H1 (cell line): ENCODE results near the gene UGGT1. TPM values are rescaled to one million over a fixed set of nuclear protein-coding genes. Genes with fewer than 3 reads are reported as not detected.

Experiments
- CHD1 ChIP-seq: IDR thresholded peaks from 2 replicates; pipeline ENCODE4 v1.6.1; 2012; ENCODE audit warnings: low read depth, low read length, improper control_type of control experiment
- FOSL1 ChIP-seq: IDR thresholded peaks from 2 replicates; pipeline ENCODE4 v1.6.1; 2011; ENCODE audit warnings: mild to moderate bottlenecking, low read depth, low read length, moderate library complexity; ENCODE audit not compliant: insufficient read depth
- NANOG ChIP-seq: IDR thresholded peaks from 2 replicates; pipeline ENCODE4 v1.6.1; 2011; ENCODE audit warnings: low read length, low read depth, mild to moderate bottlenecking, inconsistent platforms; ENCODE audit not compliant: insufficient read depth, poor library complexity, severe bottlenecking
- RAD21 ChIP-seq, 2 experiments: IDR thresholded peaks in 1 of 2; conservative IDR thresholded peaks in 1 of 2; 2 replicates each; pipeline ENCODE4 v1.6.1; 2011; ENCODE audit warnings: low read depth in 2 of 2, low read length in 2 of 2, improper control_type of control experiment in 1 of 2, inconsistent platforms in 1 of 2, mild to moderate bottlenecking in 1 of 2, moderate library complexity in 1 of 2
- RFX5 ChIP-seq: IDR thresholded peaks from 2 replicates; pipeline ENCODE4 v1.6.1; 2011; ENCODE audit warnings: low read depth, low read length, improper control_type of control experiment, borderline replicate concordance
- RXRA ChIP-seq: IDR thresholded peaks from 2 replicates; pipeline ENCODE4 v1.6.1; 2011; ENCODE audit warnings: low read depth, mild to moderate bottlenecking, low read length, moderate library complexity; ENCODE audit not compliant: insufficient read depth
- TBP ChIP-seq: IDR thresholded peaks from 2 replicates; pipeline ENCODE4 v1.6.1; 2011; ENCODE audit warnings: low read depth, low read length, improper control_type of control experiment
- ZNF274 ChIP-seq: IDR thresholded peaks from 2 replicates; pipeline ENCODE4 v1.7.0; 2012; ENCODE audit warnings: low read length, borderline replicate concordance; ENCODE audit errors: extremely low read depth
- polyA plus RNA-seq, 7 experiments: library from polyadenylated mRNA; depleted of rRNA in 3 of 7; stranded (reverse) in 5 of 7; unstranded in 2 of 7; fragments of >200 nt in 5 of 7; fragments of 200-250 nt in 2 of 7; gene quantifications; 1 replicate in 5 of 7; 2 replicates in 1 of 7; 4 replicates in 1 of 7; pipeline versions ENCODE4 v1.2.1 to v1.2.3, GENCODE V29; 2011 to 2013; ENCODE audit warnings: missing spikeins in 2 of 7, mixed read lengths in 2 of 7
- total RNA-seq: library from RNA; stranded (reverse); fragmentation: NEBNext Ultra II Directional; extraction: Animal tissue kit (Norgen Biotek cat#: 25700); gene quantifications from 2 replicates; pipeline ENCODE4 v1.2.1, GENCODE V29; 2021
- TF ChIP-seq, protein P1 (sequence below): IDR thresholded peaks from 2 replicates; pipeline ENCODE4 v1.6.1; 2012; ENCODE audit warnings: inconsistent platforms

Gene UGGT1
- total and polyA plus RNA-seq, 2 of the 8 experiments (the other 6 are each of a cell fraction or from before 2014, with no cell fraction given), result 14.9 to 57.3 TPM

DNA sequence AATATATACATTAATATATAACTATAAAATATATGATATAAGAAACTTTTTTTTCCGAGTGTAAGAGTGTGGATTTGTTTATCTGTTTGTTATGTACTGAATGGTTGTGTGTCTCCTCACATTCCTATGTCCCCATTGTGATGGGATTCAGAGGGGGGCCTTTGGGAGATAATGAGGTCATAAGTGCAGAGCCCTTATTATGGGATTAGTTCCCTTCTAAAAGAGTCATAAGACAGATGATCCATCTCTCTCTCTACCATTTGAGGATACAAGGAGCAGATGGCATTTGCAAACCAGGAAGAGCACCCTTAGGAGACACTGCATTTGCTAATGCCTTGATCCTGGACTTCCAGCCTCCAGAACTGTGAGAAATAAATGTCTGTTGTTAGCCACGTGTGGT lies 32.9 kb upstream of the UGGT1 start (continued):
- TF ChIP-seq, protein P1, sequence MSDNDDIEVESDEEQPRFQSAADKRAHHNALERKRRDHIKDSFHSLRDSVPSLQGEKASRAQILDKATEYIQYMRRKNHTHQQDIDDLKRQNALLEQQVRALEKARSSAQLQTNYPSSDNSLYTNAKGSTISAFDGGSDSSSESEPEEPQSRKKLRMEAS, result no peak
- TF ChIP-seq FOSL1 (no peak), ZNF274 (no peak), RXRA (no peak), RAD21 (IDR thresholded peaks at IDR 0.05 in 1 of 2, conservative IDR thresholded peaks at IDR 0.05 in 1 of 2; ENCODE audit: low read depth in 2 of 2, low read length in 2 of 2) (no peak), CHD1 (no peak), NANOG (no peak), TBP (no peak), RFX5 (no peak)
